Measurements from ENCODE around the gene TBC1D4.
A peak's percentile ranks its signal among the peaks of the same experiment; 100 is the strongest.

TBC1D4 gene

DNA sequence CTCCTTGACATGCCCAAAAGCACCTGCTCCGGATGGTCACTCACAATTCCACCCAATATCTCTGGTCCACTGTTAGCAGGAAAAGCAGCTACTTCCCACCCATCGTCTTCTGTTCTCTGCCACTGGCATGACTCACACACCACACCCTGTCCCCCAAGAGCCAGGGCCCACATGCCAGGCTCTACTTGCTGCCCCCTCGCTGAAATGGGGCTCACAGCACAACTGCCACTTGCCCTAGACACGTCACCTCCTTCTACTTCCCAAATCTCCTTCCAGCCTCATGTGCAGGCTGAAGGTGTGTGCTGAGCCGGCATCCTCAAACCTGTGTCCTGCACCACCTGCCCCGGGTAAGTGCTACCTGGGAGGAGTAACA is 65.0 kb downstream of the TBC1D4 start:
- DNase-seq: no peak
- ATAC-seq: no peak

DNA sequence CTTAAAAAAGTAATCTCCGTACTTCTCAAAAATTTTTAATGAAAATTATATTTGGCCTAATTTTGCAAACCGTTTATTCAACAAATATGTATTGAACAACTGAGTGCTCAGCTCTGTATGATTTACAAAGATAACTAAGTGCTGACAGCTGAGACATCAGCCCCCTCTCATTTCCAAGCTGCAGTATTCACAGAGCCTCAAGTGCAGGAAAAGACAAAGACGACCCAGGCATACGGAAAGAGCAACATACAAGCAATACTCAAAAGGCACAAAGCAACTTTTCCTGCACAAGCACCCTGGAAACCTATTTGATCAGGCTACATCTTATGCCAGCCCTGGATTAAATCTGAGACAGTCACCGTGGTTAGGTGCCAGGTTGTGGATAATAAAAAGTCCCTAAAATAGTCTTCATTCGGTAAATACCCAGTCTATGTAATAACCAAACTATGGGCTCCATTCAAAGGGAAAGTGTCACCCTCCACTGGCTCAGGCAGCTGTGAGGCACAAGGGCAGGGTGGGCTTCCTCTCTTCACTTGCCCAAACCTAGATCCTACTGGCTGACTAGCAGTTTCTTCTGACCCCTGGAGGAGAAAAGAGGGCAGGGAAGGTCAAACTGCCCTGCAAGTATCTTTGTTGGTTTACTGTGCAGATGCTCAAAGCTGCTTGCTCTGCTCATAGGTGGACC is 65.5 kb downstream of the TBC1D4 start:
- DNase-seq (peak; percentile 5), ATAC-seq (no peak)

GRCh38 chr13:75415694-75416093 is 66.3 kb downstream of the TBC1D4 start:
- no peak for ATAC-seq
- no peak for DNase-seq

DNA sequence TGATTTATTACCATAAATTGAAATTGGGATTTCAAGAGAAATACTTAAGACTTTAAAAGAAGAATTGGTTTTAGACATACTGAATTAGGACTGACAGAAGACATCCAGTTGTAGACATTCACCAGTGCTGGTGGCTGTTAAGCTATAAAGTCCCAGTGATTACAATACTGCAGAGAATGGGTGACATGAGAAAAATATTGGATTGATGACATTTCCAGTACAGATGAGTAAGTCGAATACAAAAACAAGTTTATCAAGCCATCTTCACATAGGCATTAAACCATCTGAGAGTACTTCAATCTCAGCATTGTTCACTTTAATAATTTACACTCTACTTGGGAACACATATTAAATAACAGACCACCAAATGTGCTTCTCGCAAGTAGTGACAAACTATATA is 66.8 kb downstream of the TBC1D4 start:
- ATAC-seq (no peak), DNase-seq (no peak)

- DNase-seq: no peak
- no peak for ATAC-seq
These were observed 67.7 kb downstream of the TBC1D4 start for GRCh38 chr13:75414036-75414827.

GRCh38 chr13:75411924-75412537 is 69.9 kb downstream of the TBC1D4 start:
- ATAC-seq: no peak
- DNase-seq: no peak

DNA sequence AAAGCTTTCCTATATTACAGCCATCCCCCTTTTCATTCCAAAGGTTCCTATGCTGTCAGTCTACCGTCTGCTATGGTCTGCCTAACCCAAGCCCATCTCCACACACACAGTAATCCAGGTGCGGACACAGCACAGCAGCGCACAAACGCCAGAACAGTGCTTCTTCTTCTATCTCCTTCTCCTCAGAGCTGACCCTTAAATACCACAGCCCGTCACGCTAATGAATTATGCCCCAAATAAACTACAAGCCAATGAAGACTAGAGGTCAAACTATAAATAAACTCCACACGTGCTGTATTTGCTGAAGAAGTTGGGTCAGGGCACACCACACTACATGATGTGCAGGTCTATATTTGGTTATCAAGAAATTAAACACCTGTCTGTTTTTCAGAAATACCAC is 71.8 kb downstream of the TBC1D4 start:
- no peak for DNase-seq
- no peak for ATAC-seq

- ATAC-seq (no peak), DNase-seq (no peak)
These were observed 74.0 kb downstream of the TBC1D4 start for GRCh38 chr13:75407998-75408397.

DNA sequence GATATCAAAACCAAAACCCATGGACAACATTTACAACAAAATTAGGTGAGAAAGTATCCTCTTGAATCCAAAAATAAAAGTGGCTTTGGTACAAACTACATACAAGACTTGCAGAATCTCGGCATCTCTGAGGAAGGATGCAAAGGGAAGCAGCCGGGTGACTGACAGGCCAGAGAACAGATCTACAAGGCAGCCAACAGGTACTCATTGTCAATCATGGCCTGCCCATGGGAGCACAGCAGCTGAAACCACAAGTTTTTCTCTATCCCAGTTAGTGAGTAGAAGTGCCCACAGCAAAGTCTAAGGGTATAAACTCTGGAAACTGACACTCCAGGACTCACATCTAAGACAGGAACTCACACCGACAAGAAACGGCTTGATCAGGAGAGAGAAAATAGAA is 74.5 kb downstream of the TBC1D4 start:
- ATAC-seq (no peak), DNase-seq (no peak)

DNA sequence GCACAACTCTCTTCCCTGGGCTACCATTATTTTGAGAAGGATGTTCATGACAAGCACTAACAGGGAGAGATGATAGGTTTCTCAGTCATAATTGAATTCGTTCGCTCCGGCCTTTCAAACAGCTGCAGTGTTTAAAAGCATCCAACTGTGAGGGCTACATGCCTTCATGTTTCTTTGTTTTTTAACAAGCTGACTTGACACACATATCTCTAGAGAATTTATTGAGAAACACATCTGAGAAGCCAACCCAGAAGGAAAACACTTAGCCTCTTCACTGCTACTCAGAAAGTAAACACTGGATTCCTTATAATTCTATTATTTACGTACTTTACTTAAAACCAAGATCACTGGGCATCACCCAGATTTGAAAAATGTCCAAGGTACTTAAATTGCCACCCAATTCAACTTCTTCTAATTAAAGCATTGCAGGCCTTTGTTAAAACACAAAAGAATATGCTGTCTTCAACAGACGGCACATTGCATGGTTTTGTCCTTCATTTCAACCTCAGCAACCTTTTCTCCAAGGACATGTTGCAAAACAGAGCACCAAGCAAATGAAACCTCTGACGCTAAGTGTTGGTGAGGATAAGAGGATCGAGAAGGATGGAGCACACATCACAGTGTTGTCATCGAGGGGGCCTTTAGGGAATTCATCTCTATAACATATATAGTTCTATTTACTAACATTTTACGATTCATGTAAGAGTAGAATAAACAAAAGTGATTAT is 75.8 kb downstream of the TBC1D4 start:
- no peak for ATAC-seq
- no peak for DNase-seq

DNA sequence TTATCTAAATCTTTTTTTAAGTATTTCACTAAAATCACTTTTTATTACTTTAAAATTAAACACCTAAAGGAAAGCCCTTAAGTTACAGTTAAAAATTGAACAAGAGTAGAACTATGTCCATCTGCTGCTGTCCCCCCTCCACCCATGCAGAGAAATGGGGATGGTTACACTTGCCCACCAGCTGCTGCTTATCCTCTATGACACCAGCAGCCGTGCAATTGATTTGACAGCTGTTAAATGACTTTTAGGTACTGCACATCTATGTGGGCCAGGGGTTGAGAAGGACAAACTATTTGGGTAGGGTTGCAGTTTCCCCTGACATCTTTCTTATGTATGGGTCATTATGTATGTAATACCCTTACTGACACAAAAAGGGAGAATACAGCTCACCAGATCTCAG is 77.2 kb downstream of the TBC1D4 start:
- DNase-seq (no peak), ATAC-seq (no peak)

- DNase-seq (no peak), ATAC-seq (no peak)
These were observed 79.2 kb downstream of the TBC1D4 start for GRCh38 chr13:75402787-75403186.

GRCh38 chr13:75400775-75401174 is 81.2 kb downstream of the TBC1D4 start:
- no peak for ATAC-seq
- no peak for DNase-seq

DNA sequence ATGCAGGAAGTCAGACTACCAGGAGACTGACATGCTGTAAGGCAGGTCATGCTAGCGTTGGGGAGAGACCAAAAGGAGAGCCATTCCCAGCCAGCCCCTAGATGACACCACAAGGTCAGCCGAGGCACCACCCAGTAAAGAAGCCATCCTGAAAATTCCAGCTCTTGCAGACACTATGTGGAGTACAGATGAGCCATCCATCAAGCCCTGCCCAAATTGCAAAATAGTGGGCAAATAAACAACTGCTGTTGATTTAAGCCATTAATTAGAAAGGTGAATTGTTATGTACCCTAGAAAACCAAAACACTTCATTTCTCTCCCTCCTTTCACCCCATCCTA is 82.1 kb downstream of the TBC1D4 start:
- DNase-seq (no peak), ATAC-seq (no peak)

DNA sequence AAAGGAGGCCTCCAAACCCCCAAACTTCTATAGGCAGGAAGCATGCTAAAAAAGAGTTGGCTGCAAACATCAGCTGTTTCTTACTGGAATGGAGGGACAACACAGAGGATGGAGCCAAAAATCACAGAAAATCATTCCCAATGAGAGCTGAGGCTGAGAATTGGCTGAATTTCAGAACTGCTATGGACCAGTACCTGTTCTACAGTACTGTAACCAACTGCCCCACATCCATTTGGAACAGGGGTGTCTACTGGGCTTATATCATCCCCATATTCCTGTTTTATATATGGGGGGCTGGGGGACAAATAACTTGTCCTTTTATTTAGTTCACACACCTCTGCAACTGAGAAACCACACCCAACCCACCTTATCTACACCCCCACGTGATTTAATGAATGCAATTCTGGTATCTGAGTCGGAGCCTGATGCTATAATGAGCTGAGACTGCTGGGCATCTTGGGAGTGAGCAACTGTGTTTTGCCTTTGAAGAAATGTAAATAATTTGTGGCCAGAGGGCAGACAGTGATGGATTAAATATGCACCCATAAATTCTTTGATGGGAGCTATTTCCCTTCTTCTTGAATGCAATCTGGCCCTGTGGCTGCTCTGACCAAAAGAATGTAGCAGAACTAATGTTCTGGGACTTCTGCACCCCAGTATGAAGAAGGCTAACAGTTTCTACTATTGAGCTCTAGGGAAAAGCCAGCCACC is 82.6 kb downstream of the TBC1D4 start:
- no peak for DNase-seq
- ATAC-seq: no peak

- DNase-seq (no peak), ATAC-seq (no peak)
These were observed 83.9 kb downstream of the TBC1D4 start for GRCh38 chr13:75398072-75398471.

DNA sequence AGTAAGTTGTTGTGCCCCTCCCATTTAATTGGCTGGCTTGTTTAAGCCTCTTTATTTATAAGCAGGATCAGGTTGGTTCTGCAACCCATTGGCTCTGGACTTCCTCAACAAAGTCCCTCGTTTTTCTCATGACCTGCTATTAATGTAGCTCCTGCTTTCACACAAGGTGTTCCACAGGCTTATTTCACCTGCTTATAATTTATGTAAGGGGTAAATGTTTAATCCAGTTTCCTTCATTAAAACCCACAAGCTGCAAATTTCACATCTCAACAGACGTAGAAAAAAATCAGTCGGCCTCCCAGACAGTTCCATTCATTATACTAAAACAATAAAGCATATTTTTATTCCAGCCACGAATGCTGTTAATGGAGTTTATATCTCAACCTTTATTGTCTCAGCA is 86.1 kb downstream of the TBC1D4 start:
- ATAC-seq: no peak
- no peak for DNase-seq

DNA sequence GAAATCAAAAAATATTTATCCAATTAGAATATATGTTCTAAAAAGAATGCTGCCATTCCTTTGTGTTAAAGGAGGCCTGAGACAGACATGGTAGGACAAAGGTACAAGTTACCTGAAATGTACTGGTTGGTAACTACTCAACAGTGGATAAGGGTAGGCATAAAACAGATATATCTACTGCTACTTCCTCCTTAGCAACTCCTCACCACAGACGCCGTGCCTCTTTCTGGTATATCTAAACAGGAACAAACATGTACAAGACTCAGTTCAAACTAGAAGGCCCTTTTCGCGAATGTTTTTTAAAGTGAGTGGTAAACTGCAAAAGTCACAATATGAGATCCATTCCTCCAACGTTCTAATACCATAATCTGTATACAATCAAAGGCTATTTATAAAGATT is 86.9 kb downstream of the TBC1D4 start:
- DNase-seq (no peak), ATAC-seq (no peak)

DNA sequence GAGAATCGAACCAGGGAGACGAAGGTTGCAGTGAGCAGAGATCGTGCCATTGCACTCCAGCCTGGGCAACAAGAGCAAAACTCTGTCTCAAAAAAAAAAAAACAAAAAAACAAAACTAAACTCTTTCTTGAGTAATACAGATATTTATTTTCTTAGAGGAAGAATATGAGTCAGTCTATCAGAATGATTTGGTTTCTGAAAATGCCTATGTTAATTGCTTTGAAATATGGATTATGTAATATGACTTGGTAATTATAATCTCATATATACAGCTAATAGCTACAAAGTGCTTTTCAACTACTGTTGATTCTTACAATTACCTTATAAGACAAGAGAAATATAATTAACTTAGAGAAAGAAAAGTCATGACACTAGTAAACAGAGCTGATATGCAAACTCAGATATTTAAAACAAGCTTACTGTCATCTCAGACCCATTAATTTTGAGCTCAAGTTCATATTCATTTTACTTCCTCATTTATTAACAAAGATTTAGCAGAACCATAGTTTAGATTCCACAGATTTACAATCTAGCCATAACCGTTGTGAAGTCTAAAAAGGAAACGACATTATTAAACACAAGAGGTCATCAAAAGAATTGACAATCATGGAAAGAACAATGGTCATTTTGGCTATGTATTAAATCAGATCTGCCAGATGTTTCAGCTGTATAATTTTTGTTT is 88.0 kb downstream of the TBC1D4 start:
- no peak for ATAC-seq
- DNase-seq: no peak

- DNase-seq: no peak
- ATAC-seq: peak; percentile 23
These were observed 90.4 kb downstream of the TBC1D4 start for GRCh38 chr13:75391432-75392100.

DNA sequence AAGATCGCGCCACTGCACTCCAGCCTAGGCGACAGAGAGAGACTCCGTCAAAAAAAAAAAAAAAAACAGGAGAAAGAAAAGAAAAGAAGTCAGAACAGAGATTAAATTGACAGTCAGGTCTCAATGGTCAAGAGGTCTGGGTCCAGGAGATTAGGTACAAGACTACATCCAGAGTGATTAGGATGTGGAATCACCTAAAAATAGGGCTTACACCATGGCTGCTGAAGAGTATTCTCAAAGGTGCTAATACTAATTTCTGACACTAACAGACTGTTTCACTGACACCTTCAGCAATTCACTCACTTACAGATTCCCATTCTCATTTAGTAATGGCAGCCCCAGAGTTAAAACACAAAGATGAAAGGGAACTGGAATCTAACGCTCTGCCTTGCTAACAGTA is 91.7 kb downstream of the TBC1D4 start:
- DNase-seq (no peak), ATAC-seq (no peak)

Data from stimulated activated naive CD8-positive, alpha-beta T cell treated with anti-CD3 and anti-CD28 coated beads, Interleukin-15, Interleukin-2, amounts not matched to agents 100 U/mL and 50 U/mL, for 24 hours (primary cell).